HL-60 (cell line): ENCODE data around the gene MAPK7.

Source experiments
- DNase-seq, 2 experiments: peaks; one replicate each; pipeline ENCODE4 v3.0.0-alpha.2; 2010 to 2020; ENCODE audit warnings: low read depth in 1 of 2, low spot score in 1 of 2
- H3K27ac ChIP-seq: fragments of 250-450 bp; sonication (Bioruptor Pico); replicated peaks from 2 replicates; pipeline ENCODE4 v1.5.1; 2020; ENCODE audit warnings: mild to moderate bottlenecking, moderate library complexity
- H3K27me3 ChIP-seq: fragments of 250-450 bp; sonication (Bioruptor Pico); 2 replicates; pipeline ENCODE4 v1.5.1; 2021; ENCODE audit warnings: mild to moderate bottlenecking, moderate library complexity; ENCODE audit not compliant: insufficient read depth, poor library complexity, severe bottlenecking
- H3K4me3 ChIP-seq: replicated peaks from 2 replicates; pipeline ENCODE4 v1.5.1; 2011; ENCODE audit warnings: mild to moderate bottlenecking, control low read depth, low read length; ENCODE audit not compliant: insufficient read depth
- CTCF ChIP-seq: IDR thresholded peaks from one replicate; pipeline ENCODE4 v1.5.1; 2011; ENCODE audit warnings: low read length, control low read depth, inconsistent platforms; ENCODE audit not compliant: insufficient read depth
- GABPA ChIP-seq: IDR thresholded peaks from 2 replicates; pipeline ENCODE4 v1.6.1; 2012; ENCODE audit warnings: low read depth
- POLR2AphosphoS5 ChIP-seq: IDR thresholded peaks from 2 replicates; pipeline ENCODE4 v1.6.1; 2012; ENCODE audit warnings: low read depth
- REST ChIP-seq: IDR thresholded peaks from 2 replicates; pipeline ENCODE4 v1.6.1; 2012; ENCODE audit warnings: low read depth; ENCODE audit not compliant: insufficient replicate concordance
- SPI1 ChIP-seq: IDR thresholded peaks from 2 replicates; pipeline ENCODE4 v1.6.1; 2012; ENCODE audit warnings: low read depth, mild to moderate bottlenecking, borderline replicate concordance

MAPK7 gene

DNA sequence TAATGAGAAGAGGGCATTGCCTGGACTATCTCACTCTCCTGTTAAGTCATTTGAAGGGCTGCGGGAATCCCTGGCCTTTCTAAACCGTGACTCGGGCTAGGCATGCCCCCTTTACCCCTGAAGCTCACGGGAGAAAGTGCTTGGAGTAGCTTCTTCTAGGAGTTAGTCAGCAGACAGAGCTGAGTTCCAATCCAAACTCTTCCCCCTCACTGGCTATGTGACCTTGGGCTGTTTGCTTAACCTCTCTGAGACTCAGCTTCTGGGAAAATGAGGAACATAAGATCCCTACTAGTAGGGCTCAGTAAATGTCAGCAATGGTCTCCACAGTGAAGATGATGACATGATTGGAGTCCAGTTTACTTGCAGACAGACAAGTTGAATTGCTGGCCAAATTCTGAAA is 10.1 kb upstream of the MAPK7 start:
- DNase-seq: no peak
- no peak overlapping the region for H3K27ac ChIP-seq
- H3K4me3 ChIP-seq: no peak overlapping the region
- H3K27me3 ChIP-seq: no peaks in the 10 kb centered on the region
- TF ChIP-seq CTCF (no peak), POLR2AphosphoS5 (no peak), REST (no peak), SPI1 (no peak), GABPA (no peak)

DNA sequence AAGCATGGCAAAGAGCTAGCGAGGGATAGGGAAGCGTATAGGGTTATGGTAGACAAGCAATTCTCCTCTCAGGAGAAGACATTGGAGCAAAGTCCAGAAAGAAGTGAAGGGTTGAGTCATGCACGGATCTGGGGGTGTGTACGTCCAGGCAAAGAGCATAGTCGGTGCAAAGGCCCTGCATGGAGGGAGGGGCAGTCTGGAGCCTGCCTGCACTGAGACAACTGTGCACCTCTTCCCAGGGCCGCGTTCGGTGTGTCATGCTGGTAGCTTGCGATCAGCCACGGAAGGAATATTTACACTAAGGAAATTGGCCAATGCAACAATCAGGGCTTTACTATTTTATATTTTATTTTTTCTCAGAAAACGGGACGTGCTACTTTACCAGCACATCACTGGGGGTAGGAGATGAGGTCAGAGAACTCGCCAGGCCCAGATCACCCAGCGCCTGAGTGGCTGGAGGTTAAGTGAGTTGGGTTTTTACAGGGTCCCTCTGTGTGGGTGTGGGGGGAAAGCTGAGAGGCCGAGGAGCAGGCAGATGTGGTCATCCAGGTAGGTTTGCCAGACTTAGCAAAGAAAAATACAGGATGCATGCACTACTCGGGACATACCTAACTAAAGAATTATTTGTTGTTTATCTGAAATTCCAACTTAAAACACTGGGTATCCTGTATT is 9.1 kb upstream of the MAPK7 start:
- no peak for DNase-seq
- TF ChIP-seq REST (no peak), SPI1 (no peak), CTCF (no peak), POLR2AphosphoS5 (no peak), GABPA (no peak)

DNA sequence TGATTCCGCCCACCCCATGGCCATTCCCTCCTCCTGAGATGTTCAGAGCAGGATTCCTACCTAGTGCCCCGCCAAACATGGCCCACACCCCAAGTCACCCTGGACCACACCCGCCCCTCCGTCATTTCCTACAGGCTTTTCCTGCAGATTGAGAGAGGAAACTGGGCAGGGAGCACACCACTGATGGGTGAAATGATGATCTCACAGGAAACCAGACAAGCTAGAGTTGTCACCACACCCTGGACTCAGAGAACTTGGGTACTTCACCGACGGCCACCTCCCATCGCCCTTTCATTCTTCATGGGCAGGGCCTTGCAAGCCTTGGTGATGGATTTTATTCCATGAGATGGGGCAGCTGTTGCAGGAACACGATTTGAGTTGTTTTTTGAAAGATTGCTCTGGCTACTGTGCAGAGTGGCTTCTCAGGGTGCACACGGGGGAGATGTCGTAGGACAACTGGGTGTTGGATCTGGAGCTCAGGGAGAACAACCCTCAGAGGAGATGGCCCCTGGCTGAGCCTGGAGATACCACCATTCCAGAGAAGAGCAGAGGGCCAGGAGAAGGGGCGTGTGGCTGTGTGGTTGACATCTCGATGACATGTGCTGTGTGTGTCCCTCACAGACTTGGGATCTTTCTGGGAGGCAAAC is 8.3 kb upstream of the MAPK7 start:
- Histone ChIP-seq H3K27me3 (no peaks in the 10 kb centered on the region), H3K4me3 (no peak overlapping the region), H3K27ac (no peak overlapping the region)
- TF ChIP-seq GABPA: no peak
- no peak for TF ChIP-seq CTCF
- no peak for TF ChIP-seq POLR2AphosphoS5
- TF ChIP-seq SPI1: no peak
- TF ChIP-seq REST: no peak
- DNase-seq: no peak

More for the DNA sequence above, 9.1 kb upstream of the MAPK7 start:
- no peaks in the 10 kb centered on the region for H3K27me3 ChIP-seq
- H3K27ac ChIP-seq: no peak overlapping the region
- H3K4me3 ChIP-seq: no peak overlapping the region
